ENCODE measurements around the gene CHD1L.

Gene CHD1L

GRCh38 chr1:147214842-147215539, 27.5 kb upstream of the CHD1L start:
- ChIA-PET CTCF (interaction anchor here (0.7 kb wide), 1 partner anchor 15 kb away, joined by 4 read pairs; no protein-coding TSS in a partner anchor), POLR2A (ENCODE audit: low non-redundant PET) (no interaction called here)
- TF ChIP-seq CTCF (conservative IDR thresholded peaks at IDR 0.05; ENCODE audit: low read depth): no peak
- no peak overlapping the region for H3K27ac ChIP-seq
- DNase-seq (ENCODE audit: low spot score): no peak

GRCh38 chr1:147215540-147215916, 27.0 kb upstream of the CHD1L start:
- CTCF ChIA-PET: no interaction called here
- DNase-seq (ENCODE audit: low spot score): no peak
- H3K27ac ChIP-seq: no peak overlapping the region
- POLR2A ChIA-PET (ENCODE audit: low non-redundant PET): no interaction called here
- no peak for TF ChIP-seq CTCF (conservative IDR thresholded peaks at IDR 0.05; ENCODE audit: low read depth)

GRCh38 chr1:147216124-147216523, 26.4 kb upstream of the CHD1L start:
- no peak for TF ChIP-seq CTCF (conservative IDR thresholded peaks at IDR 0.05; ENCODE audit: low read depth)
- POLR2A ChIA-PET (ENCODE audit: low non-redundant PET): no interaction called here
- no peak for DNase-seq (ENCODE audit: low spot score)
- CTCF ChIA-PET: no interaction called here
- no peak overlapping the region for H3K27ac ChIP-seq

GRCh38 chr1:147217141-147217540, 25.3 kb upstream of the CHD1L start:
- CTCF ChIA-PET: no interaction called here
- DNase-seq (ENCODE audit: low spot score): no peak
- no peak for TF ChIP-seq CTCF (conservative IDR thresholded peaks at IDR 0.05; ENCODE audit: low read depth)
- no peak overlapping the region for H3K27ac ChIP-seq
- POLR2A ChIA-PET (ENCODE audit: low non-redundant PET): no interaction called here

GRCh38 chr1:147218606-147219005, 23.9 kb upstream of the CHD1L start:
- POLR2A ChIA-PET (ENCODE audit: low non-redundant PET): no interaction called here
- CTCF ChIA-PET: no interaction called here
- TF ChIP-seq CTCF (conservative IDR thresholded peaks at IDR 0.05; ENCODE audit: low read depth): no peak
- no peak overlapping the region for H3K27ac ChIP-seq
- DNase-seq (ENCODE audit: low spot score): no peak

- no peak for DNase-seq (ENCODE audit: low spot score)
- ChIA-PET CTCF (no interaction called here), POLR2A (ENCODE audit: low non-redundant PET) (no interaction called here)
- TF ChIP-seq CTCF (conservative IDR thresholded peaks at IDR 0.05; ENCODE audit: low read depth): no peak
- H3K27ac ChIP-seq: no peak overlapping the region
Measured at GRCh38 chr1:147223740-147224615, 18.5 kb upstream of the CHD1L start.
